Nephron (organoid): ENCODE data around the gene PBX2.

ENCODE experiments used
- H3K27ac Mint-ChIP-seq, 3 experiments: 2 replicates each; pipeline ENCODE4 v1.8.0; 2020; ENCODE audit warnings: mixed read lengths in 3 of 3, mild to moderate bottlenecking in 2 of 3, moderate library complexity in 1 of 3
- H3K27me3 Mint-ChIP-seq: 2 replicates; pipeline ENCODE4 v1.8.0; 2021; ENCODE audit warnings: low read depth, mild to moderate bottlenecking, moderate library complexity, mixed read lengths
- H3K36me3 Mint-ChIP-seq: 2 replicates; pipeline ENCODE4 v1.8.0; 2020; ENCODE audit warnings: low read depth, mixed read lengths
- H3K4me1 Mint-ChIP-seq: 2 replicates; pipeline ENCODE4 v1.8.0; 2020; ENCODE audit warnings: mixed read lengths
- H3K4me3 Mint-ChIP-seq, 3 experiments: 2 replicates each; pipeline ENCODE4 v1.8.0; 2020; ENCODE audit warnings: mild to moderate bottlenecking in 3 of 3, mixed read lengths in 3 of 3, moderate library complexity in 2 of 3
- H3K9me3 Mint-ChIP-seq: 2 replicates; pipeline ENCODE4 v1.8.0; 2020; ENCODE audit warnings: mixed read lengths
- TF ChIP-seq, protein P1 (sequence below), 3 experiments: fragments of 200-600 bp; sonication (generic); IDR thresholded peaks; one replicate each; pipeline ENCODE4 v1.5.0; 2021; ENCODE audit warnings: antibody characterized with exemption in 3 of 3; ENCODE audit not compliant: unreplicated experiment in 3 of 3

Gene PBX2

DNA sequence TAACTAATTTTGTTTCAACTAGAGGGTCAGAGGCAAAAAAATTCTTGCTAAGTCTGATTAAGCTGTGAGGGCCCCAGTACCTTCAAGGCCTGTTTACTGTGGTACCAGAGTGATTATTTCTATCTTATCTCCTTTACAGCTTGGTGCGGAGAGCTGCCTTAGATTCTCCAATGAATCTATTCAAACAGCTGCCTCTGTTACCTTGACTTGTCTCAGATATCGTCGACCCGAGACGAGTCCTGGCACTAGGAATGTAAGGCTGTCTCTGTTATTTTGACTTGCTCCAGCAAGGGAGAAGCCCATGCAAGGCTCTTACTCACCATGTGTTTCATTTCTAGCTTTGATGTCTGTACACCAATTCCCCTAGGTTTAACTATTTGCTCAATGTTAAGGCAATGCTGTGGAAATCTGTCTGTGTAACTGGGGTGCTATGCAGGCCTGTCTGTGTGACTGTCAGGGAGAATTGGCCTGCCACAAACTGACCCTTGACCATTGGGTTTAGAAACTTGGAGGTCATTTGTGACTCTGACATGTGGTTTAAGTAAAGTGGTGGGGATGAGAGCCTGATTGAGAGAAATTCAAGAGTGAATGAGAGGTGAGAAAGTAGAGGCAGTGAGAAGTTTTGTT, 49.5 kb downstream of the PBX2 start:
- Mint-ChIP-seq H3K27me3 (peaks cover 8% of the 10 kb centered on the region), H3K36me3 (no peaks in the 10 kb centered on the region), H3K4me1 (peaks cover 4% of the 10 kb centered on the region), H3K27ac (peak overlapping the region in 2 of 3 experiments; percentile 28 to 48), H3K4me3 (no peak overlapping the region), H3K9me3 (no peaks in the 10 kb centered on the region)
- TF ChIP-seq, protein P1, sequence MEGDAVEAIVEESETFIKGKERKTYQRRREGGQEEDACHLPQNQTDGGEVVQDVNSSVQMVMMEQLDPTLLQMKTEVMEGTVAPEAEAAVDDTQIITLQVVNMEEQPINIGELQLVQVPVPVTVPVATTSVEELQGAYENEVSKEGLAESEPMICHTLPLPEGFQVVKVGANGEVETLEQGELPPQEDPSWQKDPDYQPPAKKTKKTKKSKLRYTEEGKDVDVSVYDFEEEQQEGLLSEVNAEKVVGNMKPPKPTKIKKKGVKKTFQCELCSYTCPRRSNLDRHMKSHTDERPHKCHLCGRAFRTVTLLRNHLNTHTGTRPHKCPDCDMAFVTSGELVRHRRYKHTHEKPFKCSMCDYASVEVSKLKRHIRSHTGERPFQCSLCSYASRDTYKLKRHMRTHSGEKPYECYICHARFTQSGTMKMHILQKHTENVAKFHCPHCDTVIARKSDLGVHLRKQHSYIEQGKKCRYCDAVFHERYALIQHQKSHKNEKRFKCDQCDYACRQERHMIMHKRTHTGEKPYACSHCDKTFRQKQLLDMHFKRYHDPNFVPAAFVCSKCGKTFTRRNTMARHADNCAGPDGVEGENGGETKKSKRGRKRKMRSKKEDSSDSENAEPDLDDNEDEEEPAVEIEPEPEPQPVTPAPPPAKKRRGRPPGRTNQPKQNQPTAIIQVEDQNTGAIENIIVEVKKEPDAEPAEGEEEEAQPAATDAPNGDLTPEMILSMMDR (IDR thresholded peaks at IDR 0.05; ENCODE audit: unreplicated experiment in 3 of 3) = no peak

DNA sequence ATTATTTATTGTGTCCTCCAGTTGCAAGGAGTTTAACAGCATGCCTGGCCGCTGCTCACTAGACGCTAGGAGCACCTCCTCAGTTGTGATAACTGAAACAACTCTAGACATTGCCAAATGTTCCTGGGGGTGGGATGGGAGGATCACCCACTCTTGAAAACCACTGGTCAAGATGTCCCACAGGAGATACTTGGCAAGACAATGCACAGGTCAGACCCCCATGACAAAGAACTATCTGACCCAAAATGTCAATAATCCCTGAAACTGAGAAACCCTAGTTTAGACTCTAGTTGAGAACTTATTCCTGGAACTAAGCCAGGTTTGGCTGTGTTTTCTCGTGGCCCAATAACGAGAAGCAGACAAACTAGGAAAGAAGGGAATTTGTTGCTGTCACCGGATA, 50.4 kb downstream of the PBX2 start:
- TF ChIP-seq, protein P1 (IDR thresholded peaks at IDR 0.05; ENCODE audit: unreplicated experiment in 3 of 3) = no peak
- Mint-ChIP-seq H3K27me3 (peaks cover 8% of the 10 kb centered on the region), H3K36me3 (no peaks in the 10 kb centered on the region), H3K4me3 (no peak overlapping the region), H3K9me3 (no peaks in the 10 kb centered on the region), H3K4me1 (peaks cover 4% of the 10 kb centered on the region), H3K27ac (peak overlapping the region in 1 of 3 experiments; percentile 23)

DNA sequence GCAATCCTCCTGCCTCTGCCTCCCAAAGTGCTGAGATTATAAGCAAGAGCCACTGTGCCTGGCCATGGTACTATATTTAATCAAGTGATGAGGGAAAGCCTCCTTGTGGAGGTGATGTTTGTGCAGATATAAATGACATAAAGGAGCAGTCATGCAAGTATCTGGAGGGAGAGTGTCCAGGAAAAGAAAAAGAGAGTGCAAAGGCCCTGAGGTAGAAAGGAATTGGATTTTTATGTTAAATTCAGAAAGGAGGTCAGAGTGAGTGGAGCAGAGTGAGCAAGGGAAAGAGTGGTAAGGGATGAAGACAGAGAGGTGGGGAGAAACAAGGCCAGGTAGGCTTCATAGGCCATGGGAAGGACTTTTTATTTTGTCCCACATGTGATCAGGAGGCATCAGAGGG, 52.5 kb downstream of the PBX2 start:
- H3K4me1 Mint-ChIP-seq = peaks cover 4% of the 10 kb centered on the region
- no peaks in the 10 kb centered on the region for H3K9me3 Mint-ChIP-seq
- H3K27me3 Mint-ChIP-seq = peaks cover 8% of the 10 kb centered on the region
- no peak overlapping the region for H3K27ac Mint-ChIP-seq
- TF ChIP-seq, protein P1 (IDR thresholded peaks at IDR 0.05; ENCODE audit: unreplicated experiment in 3 of 3) = no peak
- no peak overlapping the region for H3K4me3 Mint-ChIP-seq
- H3K36me3 Mint-ChIP-seq = no peaks in the 10 kb centered on the region
